ENCODE data around the gene NUDC. TPM values are rescaled to one million over a fixed set of nuclear protein-coding genes. Genes with fewer than 3 reads are reported as not detected.

The NUDC gene
- total and polyA plus RNA-seq, 2 of the 13 experiments (the other 11 are each of a cell fraction or from before 2014, with no cell fraction given), result 34.7 to 104 TPM

DNA sequence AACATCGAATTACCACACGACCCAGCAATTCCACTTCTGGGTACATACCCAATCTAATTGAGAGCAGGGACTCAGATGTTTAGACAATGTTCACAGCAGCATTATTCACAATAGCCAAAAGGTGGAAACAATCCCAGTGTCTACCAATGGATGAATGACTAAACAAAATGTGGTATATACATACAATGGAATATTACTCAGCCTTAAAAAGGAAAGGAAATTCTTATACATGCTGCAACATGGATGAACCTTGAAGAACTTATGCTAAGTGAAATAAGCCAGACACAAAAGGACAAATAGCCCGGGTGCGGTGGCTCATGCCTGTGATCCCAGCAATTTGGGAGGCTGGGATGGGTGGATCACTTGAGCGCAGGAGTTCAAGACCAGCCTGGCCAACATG is 31.8 kb downstream of the NUDC start:
- DNase-seq (ENCODE audit: low spot score), result no peak
- H3K27ac ChIP-seq (ENCODE audit: extremely low read length, insufficient read depth, low read length), result no peak overlapping the region
- WGBS (ENCODE audit: low lambda C conversion rate), result 96% methylated on average over 5 of the region's 5 CpGs
- no peaks in the 10 kb centered on the region for H3K79me2 ChIP-seq (ENCODE audit: insufficient read depth, low read length)
- H3K36me3 ChIP-seq (replicated peaks in 1 of 2; ENCODE audit: control insufficient read depth in 1 of 2, insufficient read depth in 2 of 2, low read length in 2 of 2), result no peaks in the 10 kb centered on the region; a peak in 2 of 5 replicates
- FAIRE-seq, result no peak
- no peak overlapping the region for H3K4me2 ChIP-seq (ENCODE audit: low read depth, low read length)
- in situ Hi-C loops (cut with HindIII; ENCODE audit: extremely low pct_ligation_motif_present, low pct_unique_long_range_greater_than_20kb), result no loop called here
- peaks cover 39% of the 10 kb centered on the region for H3K4me1 ChIP-seq (ENCODE audit: insufficient read depth, low read length)
- CTCF ChIA-PET (ENCODE audit: low intra/inter-chr PET ratio, low total read pairs), result no interaction called here
- intact Hi-C loops (cut with micrococcal nuclease; ENCODE audit: unreplicated experiment), result no loop called here
- H3K27me3 ChIP-seq (ENCODE audit: control insufficient read depth in 1 of 2, insufficient read depth in 2 of 2, low read length in 2 of 2), result no peaks in the 10 kb centered on the region
- H3K9me3 ChIP-seq (ENCODE audit: low read length), result no peaks in the 10 kb centered on the region
- H3K4me3 ChIP-seq (replicated peaks in 1 of 3; ENCODE audit: insufficient read depth in 1 of 3, low read depth in 2 of 3, low read length in 3 of 3), result no peak overlapping the region
- no peak for ATAC-seq
- BruUV-seq (replicated peaks), result no TSS peak
- no peaks in the 10 kb centered on the region for H4K20me1 ChIP-seq (ENCODE audit: insufficient read depth, low read length)
- H3K9ac ChIP-seq (ENCODE audit: insufficient read depth, low read depth, low read length), result no peak overlapping the region
- no peak for TF ChIP-seq SMYD3 (CRISPR knock-in tag; IDR thresholded peaks at IDR 0.05)
- TF ChIP-seq, protein P1, sequence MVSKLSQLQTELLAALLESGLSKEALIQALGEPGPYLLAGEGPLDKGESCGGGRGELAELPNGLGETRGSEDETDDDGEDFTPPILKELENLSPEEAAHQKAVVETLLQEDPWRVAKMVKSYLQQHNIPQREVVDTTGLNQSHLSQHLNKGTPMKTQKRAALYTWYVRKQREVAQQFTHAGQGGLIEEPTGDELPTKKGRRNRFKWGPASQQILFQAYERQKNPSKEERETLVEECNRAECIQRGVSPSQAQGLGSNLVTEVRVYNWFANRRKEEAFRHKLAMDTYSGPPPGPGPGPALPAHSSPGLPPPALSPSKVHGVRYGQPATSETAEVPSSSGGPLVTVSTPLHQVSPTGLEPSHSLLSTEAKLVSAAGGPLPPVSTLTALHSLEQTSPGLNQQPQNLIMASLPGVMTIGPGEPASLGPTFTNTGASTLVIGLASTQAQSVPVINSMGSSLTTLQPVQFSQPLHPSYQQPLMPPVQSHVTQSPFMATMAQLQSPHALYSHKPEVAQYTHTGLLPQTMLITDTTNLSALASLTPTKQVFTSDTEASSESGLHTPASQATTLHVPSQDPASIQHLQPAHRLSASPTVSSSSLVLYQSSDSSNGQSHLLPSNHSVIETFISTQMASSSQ (IDR thresholded peaks at IDR 0.05; ENCODE audit: low read depth), result no peak
- TF ChIP-seq, protein P1 (CRISPR knock-in tag; IDR thresholded peaks at IDR 0.05; ENCODE audit: borderline replicate concordance), result no peak
- no peak for TF ChIP-seq NCOR1 (IDR thresholded peaks at IDR 0.05; ENCODE audit: borderline replicate concordance, low read length)
- TF ChIP-seq KDM3A (CRISPR knock-in tag; IDR thresholded peaks at IDR 0.05; ENCODE audit: low read depth), result no peak
- TF ChIP-seq ZNF232 (CRISPR knock-in tag; IDR thresholded peaks at IDR 0.05; ENCODE audit: borderline replicate concordance), result no peak
- no peak for TF ChIP-seq KDM6A (CRISPR knock-in tag; IDR thresholded peaks at IDR 0.05; ENCODE audit: low read depth)
- no peak for TF ChIP-seq IRX3 (CRISPR knock-in tag; IDR thresholded peaks at IDR 0.05; ENCODE audit: borderline replicate concordance, low read depth)
- no peak for TF ChIP-seq NONO (IDR thresholded peaks at IDR 0.05)
- TF ChIP-seq NONO (CRISPR knock-in tag; conservative IDR thresholded peaks at IDR 0.05), result no peak
- TF ChIP-seq ZNF598 (CRISPR knock-in tag; IDR thresholded peaks at IDR 0.05; ENCODE audit: borderline replicate concordance), result no peak
- TF ChIP-seq RXRB (CRISPR knock-in tag; IDR thresholded peaks at IDR 0.05; ENCODE audit: borderline replicate concordance), result no peak
- TF ChIP-seq, protein P2, sequence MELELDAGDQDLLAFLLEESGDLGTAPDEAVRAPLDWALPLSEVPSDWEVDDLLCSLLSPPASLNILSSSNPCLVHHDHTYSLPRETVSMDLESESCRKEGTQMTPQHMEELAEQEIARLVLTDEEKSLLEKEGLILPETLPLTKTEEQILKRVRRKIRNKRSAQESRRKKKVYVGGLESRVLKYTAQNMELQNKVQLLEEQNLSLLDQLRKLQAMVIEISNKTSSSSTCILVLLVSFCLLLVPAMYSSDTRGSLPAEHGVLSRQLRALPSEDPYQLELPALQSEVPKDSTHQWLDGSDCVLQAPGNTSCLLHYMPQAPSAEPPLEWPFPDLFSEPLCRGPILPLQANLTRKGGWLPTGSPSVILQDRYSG (CRISPR knock-in tag; IDR thresholded peaks at IDR 0.05), result no peak
- TF ChIP-seq STAG1 (CRISPR knock-in tag; IDR thresholded peaks at IDR 0.05), result no peak
- TF ChIP-seq HNRNPH1 (optimal IDR thresholded peaks at IDR 0.05; ENCODE audit: low read depth, low read length), result no peak
- no peak for TF ChIP-seq TOE1 (CRISPR knock-in tag; IDR thresholded peaks at IDR 0.05)
- no peak for TF ChIP-seq HOXA5 (CRISPR knock-in tag; IDR thresholded peaks at IDR 0.05)
- H2AFZ ChIP-seq (ENCODE audit: low read length), result no peak overlapping the region
- POLR2A ChIA-PET, result no interaction called here

Measured in HepG2 (cell line).